ENCODE results near the gene ARHGAP25.

GRCh38 chr2:68861330-68861729 is 126.7 kb downstream of the ARHGAP25 start:
- no peak for TF ChIP-seq POLR2A (IDR thresholded peaks at IDR 0.05)
- no peak for TF ChIP-seq CTCF (IDR thresholded peaks at IDR 0.05)
